K562 (cell line): ENCODE results near the gene SNAPC5. TPM values are rescaled to one million over a fixed set of nuclear protein-coding genes. Genes with fewer than 3 reads are reported as not detected.

Source experiments
- ATAC-seq: fragments of 200-7000 bp; cut with Tn5 transposase; 3 replicates; pipeline ENCODE4 v1.9.1; 2020; ENCODE audit warnings: moderate library complexity
- BruUV-seq: library from RNA; stranded (reverse); fragments of 400-500 nt; replicated peaks from 2 replicates; lab custom pipeline; 2021; lab: Mats Ljungman, UMichigan
- CTCF ChIA-PET: fragments of 300-600 bp; formaldehyde crosslinking; extraction: SDS; loops from one replicate; lab custom pipeline; 2021; ENCODE audit warnings: low intra/inter-chr PET ratio; lab: Yijun Ruan, JAX
- POLR2A ChIA-PET: fragments of 300-600, 350-650 bp; sonication (Branson Sonifier 250); formaldehyde crosslinking; extraction: SDS; loops from one replicate; lab custom pipeline; 2021; ENCODE audit warnings: antibody characterized with exemption, inconsistent platforms; lab: Yijun Ruan, JAX
- DNase-seq, 4 experiments: peaks; one replicate each; pipeline versions ENCODE4 v3.0.0 to v3.0.0-alpha.2; 2011 to 2018; ENCODE audit warnings: low spot score in 3 of 4, mixed read lengths in 3 of 4; ENCODE audit errors: extremely low read depth in 1 of 4
- FAIRE-seq: peaks from 2 replicates; lab custom pipeline; 2011; peaks lifted over from hg19 to GRCh38; lab: Jason Lieb, UNC
- H2AFZ ChIP-seq: 2 replicates; pipeline ENCODE4 v1.6.0; 2011; ENCODE audit warnings: low read depth, low read length, control low read depth, inconsistent platforms
- H3K27ac ChIP-seq: fragments of 200-600 bp; 3 replicates; pipeline ENCODE4 v1.8.0; 2011; ENCODE audit warnings: low read depth, mild to moderate bottlenecking, control low read depth, inconsistent platforms, low read length, moderate library complexity, mixed read lengths; ENCODE audit errors: extremely low read depth
- H3K27me3 ChIP-seq, 2 experiments: fragments of 300-600 bp in 1 of 2; 2 replicates in 1 of 2; 3 replicates in 1 of 2; pipeline versions ENCODE4 v1.6.0 to v1.8.0; 2011; ENCODE audit warnings: inconsistent platforms in 2 of 2, low read length in 2 of 2, mild to moderate bottlenecking in 1 of 2, mixed read lengths in 1 of 2, moderate library complexity in 1 of 2; ENCODE audit not compliant: control insufficient read depth in 2 of 2, insufficient read depth in 2 of 2
- H3K36me3 ChIP-seq: fragments of 300-600 bp; 3 replicates; pipeline ENCODE4 v1.8.0; 2011; ENCODE audit warnings: mild to moderate bottlenecking, low read length, inconsistent platforms; ENCODE audit not compliant: control insufficient read depth, insufficient read depth
- H3K4me1 ChIP-seq, 2 experiments: fragments of 200-600 bp in 1 of 2; replicated peaks in 1 of 2; 2 replicates in 1 of 2; 3 replicates in 1 of 2; pipeline versions ENCODE4 v1.5.1 to v1.8.0; 2011; ENCODE audit warnings: inconsistent platforms in 2 of 2, low read length in 2 of 2, mild to moderate bottlenecking in 1 of 2, mixed read lengths in 1 of 2, moderate library complexity in 1 of 2; ENCODE audit not compliant: control insufficient read depth in 2 of 2, insufficient read depth in 2 of 2
- H3K4me2 ChIP-seq: 2 replicates; pipeline ENCODE4 v1.6.1; 2011; ENCODE audit warnings: low read length, control low read depth, inconsistent platforms, mixed read lengths; ENCODE audit not compliant: insufficient read depth
- H3K4me3 ChIP-seq: fragments of 200-600 bp; sonication (generic), shearing (Covaris generic); 2 replicates; pipeline ENCODE4 v1.5.1; 2016; ENCODE audit warnings: control low read depth, inconsistent platforms
- H3K79me2 ChIP-seq: fragments of 200-600 bp; 3 replicates; pipeline ENCODE4 v1.8.0; 2011; ENCODE audit warnings: low read length, inconsistent platforms; ENCODE audit not compliant: control insufficient read depth, insufficient read depth
- H3K9ac ChIP-seq, 2 experiments: 2 replicates each; pipeline versions ENCODE4 v1.6.0 to v1.6.1; 2011; ENCODE audit warnings: low read depth in 2 of 2, low read length in 2 of 2, control low read depth in 1 of 2, inconsistent platforms in 1 of 2, mild to moderate bottlenecking in 1 of 2, mixed read lengths in 1 of 2; ENCODE audit not compliant: insufficient read depth in 1 of 2
- H3K9me1 ChIP-seq: one replicate; pipeline ENCODE4 v1.6.0; 2011; ENCODE audit warnings: inconsistent platforms, mild to moderate bottlenecking, low read length, moderate library complexity; ENCODE audit not compliant: control insufficient read depth, insufficient read depth
- H3K9me3 ChIP-seq: replicated peaks from 2 replicates; pipeline ENCODE4 v1.5.1; 2011; ENCODE audit warnings: low read depth, low read length, inconsistent platforms; ENCODE audit not compliant: control insufficient read depth, insufficient read depth
- H4K20me1 ChIP-seq: replicated peaks from 2 replicates; pipeline ENCODE4 v1.6.1; 2011; ENCODE audit warnings: low read length, inconsistent platforms, mixed read lengths; ENCODE audit not compliant: control insufficient read depth, insufficient read depth
- CBX5 ChIP-seq: IDR thresholded peaks from 2 replicates; pipeline ENCODE4 v1.6.1; 2014; ENCODE audit warnings: low read depth, borderline replicate concordance
- GABPB2 ChIP-seq: fragments of 250-450 bp; sonication (Bioruptor Pico); conservative IDR thresholded peaks from 2 replicates; pipeline ENCODE4 v1.5.1; 2021; ENCODE audit warnings: mild to moderate bottlenecking
- SRF ChIP-seq, 2 experiments: fragments of 250-450, 450-650 bp in 1 of 2; sonication (Bioruptor Pico) in 1 of 2; sonication (generic) in 1 of 2; formaldehyde crosslinking; IDR thresholded peaks; 2 replicates each; pipeline versions ENCODE4 v1.5.0 to v1.5.1; 2020 to 2022; ENCODE audit warnings: mild to moderate bottlenecking in 1 of 2, missing genetic modification reagents in 1 of 2
- WGBS: fragments of 100-300 bp; shearing (Covaris generic); methylation state at CpG from one replicate; pipeline ENCODE4 v1.1.6; 2016; ENCODE audit warnings: low coverage, mixed read lengths; ENCODE audit not compliant: insufficient coverage; ENCODE audit errors: missing lambda C conversion rate; 5-methylcytosine and 5-hydroxymethylcytosine counted together
- in situ Hi-C: fragments of 300-500 bp; cut with MboI; formaldehyde crosslinking; loops from 4 replicates; pipeline ENCODE4 v1.15.0; 2018; ENCODE audit warnings: inconsistent platforms, mixed read lengths
- intact Hi-C: fragments of 100-400 bp; cut with micrococcal nuclease; formaldehyde crosslinking; loops from 2 replicates; pipeline ENCODE4 v1.14.2; 2022
- polyA plus RNA-seq, 8 experiments: library from polyadenylated mRNA; depleted of rRNA in 4 of 8; stranded (reverse) in 5 of 8; unstranded in 3 of 8; fragments of >200 nt; fragmentation: Nextera tagmentation in 2 of 8; fragmentation: Illumina TruSeq in 1 of 8; extraction: Ambion mirVana in 2 of 8; extraction: Trizol in 1 of 8; gene quantifications; 2 replicates each; pipeline versions ENCODE4 v1.2.1 to v1.2.3, GENCODE V29; 2011 to 2014; ENCODE audit warnings: inconsistent platforms in 1 of 8, missing spikeins in 1 of 8
- total RNA-seq, 7 experiments: library from RNA; depleted of rRNA in 6 of 7; stranded (reverse); fragments of >200 nt in 6 of 7; fragmentation: Illumina TruSeq in 2 of 7; extraction: Trizol in 2 of 7; gene quantifications; 2 replicates each; pipeline versions ENCODE4 v1.2.1 to v1.2.3, GENCODE V29; 2011 to 2021; ENCODE audit warnings: low replicate concordance in 1 of 7
- TF ChIP-seq, protein P1 (sequence below), 3 experiments: IDR thresholded peaks in 2 of 3; conservative IDR thresholded peaks in 1 of 3; 2 replicates each; pipeline ENCODE4 v1.5.1; 2011 to 2012; ENCODE audit warnings: low read length in 3 of 3, mild to moderate bottlenecking in 3 of 3, control low read depth in 2 of 3, improper control_type of control experiment in 1 of 3, inconsistent platforms in 1 of 3, low read depth in 1 of 3, mixed read lengths in 1 of 3, moderate library complexity in 1 of 3; ENCODE audit not compliant: insufficient read depth in 2 of 3
- TF ChIP-seq, protein P2 (sequence below): fragments of 250-450 bp; sonication (Bioruptor Pico); IDR thresholded peaks from 2 replicates; pipeline ENCODE4 v1.8.0; 2021; ENCODE audit warnings: borderline replicate concordance, mild to moderate bottlenecking, moderate library complexity; ENCODE audit not compliant: poor library complexity, severe bottlenecking

SNAPC5 gene
- total and polyA plus RNA-seq, 9 of the 15 experiments (the other 6 are each of a cell fraction or from before 2014, with no cell fraction given), result 52.8 to 155 (median 96.5) TPM

DNA sequence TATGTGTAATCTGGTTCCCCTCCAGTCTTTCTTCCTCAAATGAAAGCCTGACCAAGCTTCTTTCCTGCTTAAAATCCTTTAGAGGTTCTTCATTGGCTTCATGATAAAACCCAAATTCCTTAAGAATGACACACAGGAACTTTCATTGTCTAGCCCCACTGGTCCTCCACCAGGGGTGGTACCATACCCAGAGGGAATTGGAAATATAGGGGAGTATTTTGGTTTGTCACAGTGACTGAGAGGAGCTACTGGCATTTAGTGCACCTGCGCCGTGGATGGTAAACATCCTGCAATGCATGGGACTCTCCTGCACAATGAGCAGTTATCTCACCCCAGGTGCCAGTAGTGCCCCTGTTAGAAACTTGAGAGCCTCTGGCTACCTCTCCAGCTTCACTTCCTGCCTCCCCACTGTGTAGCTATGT is 18.4 kb upstream of the SNAPC5 start:
- Histone ChIP-seq H3K36me3 (peaks cover 63% of the 10 kb centered on the region), H3K27me3 (no peaks in the 10 kb centered on the region), H3K4me2 (no peak overlapping the region), H2AFZ (no peak overlapping the region), H3K79me2 (no peaks in the 10 kb centered on the region), H3K4me1 (no peaks in the 10 kb centered on the region), H3K9me1 (no peaks in the 10 kb centered on the region), H3K4me3 (no peak overlapping the region), H3K9ac (no peak overlapping the region), H4K20me1 (no peaks in the 10 kb centered on the region)
- in situ Hi-C loops, result no loop called here
- no peak for TF ChIP-seq GABPB2 (CRISPR knock-in tag)
- no peak for TF ChIP-seq CBX5
- TF ChIP-seq, protein P1, sequence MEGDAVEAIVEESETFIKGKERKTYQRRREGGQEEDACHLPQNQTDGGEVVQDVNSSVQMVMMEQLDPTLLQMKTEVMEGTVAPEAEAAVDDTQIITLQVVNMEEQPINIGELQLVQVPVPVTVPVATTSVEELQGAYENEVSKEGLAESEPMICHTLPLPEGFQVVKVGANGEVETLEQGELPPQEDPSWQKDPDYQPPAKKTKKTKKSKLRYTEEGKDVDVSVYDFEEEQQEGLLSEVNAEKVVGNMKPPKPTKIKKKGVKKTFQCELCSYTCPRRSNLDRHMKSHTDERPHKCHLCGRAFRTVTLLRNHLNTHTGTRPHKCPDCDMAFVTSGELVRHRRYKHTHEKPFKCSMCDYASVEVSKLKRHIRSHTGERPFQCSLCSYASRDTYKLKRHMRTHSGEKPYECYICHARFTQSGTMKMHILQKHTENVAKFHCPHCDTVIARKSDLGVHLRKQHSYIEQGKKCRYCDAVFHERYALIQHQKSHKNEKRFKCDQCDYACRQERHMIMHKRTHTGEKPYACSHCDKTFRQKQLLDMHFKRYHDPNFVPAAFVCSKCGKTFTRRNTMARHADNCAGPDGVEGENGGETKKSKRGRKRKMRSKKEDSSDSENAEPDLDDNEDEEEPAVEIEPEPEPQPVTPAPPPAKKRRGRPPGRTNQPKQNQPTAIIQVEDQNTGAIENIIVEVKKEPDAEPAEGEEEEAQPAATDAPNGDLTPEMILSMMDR (IDR thresholded peaks at IDR 0.05 in 2 of 3, conservative IDR thresholded peaks at IDR 0.05 in 1 of 3; ENCODE audit: insufficient read depth in 2 of 3, low read depth in 1 of 3, low read length in 3 of 3), result no peak
- TF ChIP-seq, protein P2, sequence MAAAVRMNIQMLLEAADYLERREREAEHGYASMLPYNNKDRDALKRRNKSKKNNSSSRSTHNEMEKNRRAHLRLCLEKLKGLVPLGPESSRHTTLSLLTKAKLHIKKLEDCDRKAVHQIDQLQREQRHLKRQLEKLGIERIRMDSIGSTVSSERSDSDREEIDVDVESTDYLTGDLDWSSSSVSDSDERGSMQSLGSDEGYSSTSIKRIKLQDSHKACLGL, result no peak
- TF ChIP-seq SRF (CRISPR knock-in tag; IDR thresholded peaks at IDR 0.05), result no peak
- TF ChIP-seq, all 486 proteins: peak for 0
- intact Hi-C loops, result no loop called here
- 92% methylated on average over 2 of the region's 2 CpGs for WGBS
- Histone ChIP-seq H3K27ac (no peak overlapping the region), H3K9me3 (no peaks in the 10 kb centered on the region)
- no TSS peak for BruUV-seq
- DNase-seq (no peak), ATAC-seq (no peak), FAIRE-seq (no peak)
- ChIA-PET CTCF (no interaction called here), POLR2A (interaction anchor here (0.6 to 1.2 kb wide), 4 partner anchors 11 to 17 kb away, joined by 3 to 4 read pairs (median 4); partner anchors contain the start of genes RPL4 and ZWILCH)
